IMR-90 (cell line): ENCODE data around the gene KLHL11. TPM values are rescaled to one million over a fixed set of nuclear protein-coding genes. Genes with fewer than 3 reads are reported as not detected.
A peak's percentile ranks its signal among the peaks of the same experiment; 100 is the strongest.

Source experiments
- ATAC-seq: fragments of 200-7000 bp; cut with Tn5 transposase; 2 replicates; pipeline ENCODE4 v1.9.1; 2020; ENCODE audit warnings: low read depth, mild to moderate bottlenecking, moderate library complexity
- Bru-seq: library from RNA; stranded (reverse); fragments of 400-500 nt; gene quantifications from one replicate; lab custom pipeline; 2021; lab: Mats Ljungman, UMichigan
- BruChase-seq, 2 experiments: library from RNA; stranded (reverse); fragments of 400-500 nt; gene quantifications; one replicate each; lab custom pipeline; 2021; lab: Mats Ljungman, UMichigan
- BruUV-seq: library from RNA; stranded (reverse); fragments of 400-500 nt; replicated peaks from 2 replicates; lab custom pipeline; 2021; lab: Mats Ljungman, UMichigan
- CTCF ChIA-PET: fragments of 300-600 bp; formaldehyde crosslinking; extraction: SDS; loops from one replicate; lab custom pipeline; 2021; ENCODE audit warnings: antibody characterized with exemption; lab: Yijun Ruan, JAX
- POLR2A ChIA-PET: fragments of 300-600 bp; sonication (Branson Sonifier 250); formaldehyde crosslinking; loops from one replicate; lab custom pipeline; 2022; ENCODE audit warnings: antibody characterized with exemption; ENCODE audit not compliant: unreplicated experiment; lab: Charles Lee
- DNase-seq: peaks from one replicate; pipeline ENCODE4 v3.0.0; 2013
- H2AFZ ChIP-seq: replicated peaks from 2 replicates; pipeline ENCODE3; 2013; ENCODE audit warnings: low read length, mild to moderate bottlenecking; ENCODE audit not compliant: poor library complexity
- H2AK5ac ChIP-seq: 2 replicates; pipeline ENCODE4 v1.6.1; 2013; ENCODE audit warnings: low read depth, low read length, inconsistent platforms
- H2AK9ac ChIP-seq: replicated peaks from 2 replicates; pipeline ENCODE3; 2013; ENCODE audit warnings: mild to moderate bottlenecking, low read depth, low read length, moderate library complexity; ENCODE audit not compliant: poor library complexity
- H2BK120ac ChIP-seq: 2 replicates; pipeline ENCODE4 v1.6.1; 2013; ENCODE audit warnings: low read depth, low read length, inconsistent platforms
- H2BK15ac ChIP-seq: 3 replicates; pipeline ENCODE4 v1.6.1; 2013; ENCODE audit warnings: low read depth, low read length, inconsistent platforms
- H2BK20ac ChIP-seq: 2 replicates; pipeline ENCODE4 v1.6.1; 2013; ENCODE audit warnings: low read depth, mild to moderate bottlenecking, inconsistent platforms, low read length, moderate library complexity
- H2BK5ac ChIP-seq: 2 replicates; pipeline ENCODE4 v1.6.1; 2013; ENCODE audit warnings: mild to moderate bottlenecking, low read depth, low read length, inconsistent platforms; ENCODE audit not compliant: poor library complexity, severe bottlenecking
- H3K14ac ChIP-seq: replicated peaks from 2 replicates; pipeline ENCODE4 v1.6.1; 2013; ENCODE audit warnings: low read depth, low read length, inconsistent platforms
- H3K18ac ChIP-seq: 2 replicates; pipeline ENCODE4 v1.6.1; 2013; ENCODE audit warnings: low read depth, low read length, control low read depth
- H3K23ac ChIP-seq: 2 replicates; pipeline ENCODE4 v1.6.1; 2013; ENCODE audit warnings: low read depth, low read length, inconsistent platforms
- H3K27ac ChIP-seq: 2 replicates; pipeline ENCODE4 v1.5.1; 2013; ENCODE audit warnings: mild to moderate bottlenecking, control low read depth, low read length; ENCODE audit not compliant: insufficient read depth
- H3K27me3 ChIP-seq: 2 replicates; pipeline ENCODE4 v1.6.1; 2013; ENCODE audit warnings: low read length; ENCODE audit not compliant: control insufficient read depth, insufficient read depth
- H3K36me3 ChIP-seq: 2 replicates; pipeline ENCODE4 v1.6.1; 2013; ENCODE audit warnings: low read length, mixed read lengths; ENCODE audit not compliant: control insufficient read depth, insufficient read depth
- H3K4ac ChIP-seq: 2 replicates; pipeline ENCODE4 v1.6.1; 2013; ENCODE audit warnings: low read depth, low read length, inconsistent platforms
- H3K4me1 ChIP-seq: 2 replicates; pipeline ENCODE4 v1.6.1; 2013; ENCODE audit warnings: low read length, mixed read lengths; ENCODE audit not compliant: control insufficient read depth, insufficient read depth
- H3K4me2 ChIP-seq: 2 replicates; pipeline ENCODE4 v1.6.1; 2013; ENCODE audit warnings: low read depth, mild to moderate bottlenecking, control low read depth, low read length, moderate library complexity
- H3K4me3 ChIP-seq: 2 replicates; pipeline ENCODE4 v1.5.1; 2013; ENCODE audit warnings: low read depth, mild to moderate bottlenecking, control low read depth, low read length, moderate library complexity; ENCODE audit not compliant: insufficient read depth
- H3K56ac ChIP-seq: 2 replicates; pipeline ENCODE4 v1.6.1; 2013; ENCODE audit warnings: low read length, inconsistent platforms; ENCODE audit not compliant: insufficient read depth; ENCODE audit errors: extremely low read depth
- H3K79me1 ChIP-seq, 2 experiments: 2 replicates each; pipeline ENCODE4 v1.6.1; 2013; ENCODE audit warnings: low read length in 2 of 2, inconsistent platforms in 1 of 2, low read depth in 1 of 2
- H3K9ac ChIP-seq: 2 replicates; pipeline ENCODE4 v1.6.1; 2013; ENCODE audit warnings: low read depth, low read length, control low read depth
- H3K9me1 ChIP-seq: 2 replicates; pipeline ENCODE4 v1.6.1; 2013; ENCODE audit warnings: low read length, inconsistent platforms; ENCODE audit not compliant: insufficient read depth
- H3K9me3 ChIP-seq: 2 replicates; pipeline ENCODE4 v1.6.1; 2013; ENCODE audit warnings: low read length; ENCODE audit not compliant: control insufficient read depth, insufficient read depth
- H4K20me1 ChIP-seq: 2 replicates; pipeline ENCODE4 v1.6.1; 2013; ENCODE audit warnings: low read length, inconsistent platforms; ENCODE audit not compliant: insufficient read depth
- H4K5ac ChIP-seq: 2 replicates; pipeline ENCODE4 v1.6.1; 2013; ENCODE audit warnings: mild to moderate bottlenecking, low read depth, low read length, control low read depth
- H4K8ac ChIP-seq, 2 experiments: 2 replicates each; pipeline ENCODE4 v1.6.1; 2013; ENCODE audit warnings: low read depth in 2 of 2, low read length in 2 of 2, control low read depth in 1 of 2, inconsistent platforms in 1 of 2
- H4K91ac ChIP-seq: 2 replicates; pipeline ENCODE4 v1.6.1; 2013; ENCODE audit warnings: low read depth, low read length, inconsistent platforms; ENCODE audit not compliant: insufficient read depth
- CEBPB ChIP-seq: IDR thresholded peaks from 2 replicates; pipeline ENCODE4 v1.6.1; 2012; ENCODE audit warnings: low read depth, low read length, improper control_type of control experiment
- MAFK ChIP-seq: IDR thresholded peaks from 2 replicates; pipeline ENCODE4 v1.6.1; 2012; ENCODE audit warnings: low read depth, low read length, improper control_type of control experiment
- MXI1 ChIP-seq: IDR thresholded peaks from 2 replicates; pipeline ENCODE4 v1.6.1; 2012; ENCODE audit warnings: low read depth, mild to moderate bottlenecking, low read length, moderate library complexity, borderline replicate concordance
- NFE2L2 ChIP-seq: fragments of 150-350 bp; IDR thresholded peaks from 2 replicates; pipeline ENCODE4 v1.6.1; 2016; ENCODE audit warnings: low read depth, mild to moderate bottlenecking, low read length
- POLR2A ChIP-seq: IDR thresholded peaks from 2 replicates; pipeline ENCODE4 v1.6.1; 2012; ENCODE audit warnings: mild to moderate bottlenecking, low read depth, low read length
- RAD21 ChIP-seq: IDR thresholded peaks from 2 replicates; pipeline ENCODE4 v1.6.1; 2012; ENCODE audit warnings: low read length, improper control_type of control experiment
- SMC3 ChIP-seq: fragments of 150-350 bp; IDR thresholded peaks from 2 replicates; pipeline ENCODE4 v1.6.1; 2016; ENCODE audit warnings: low read depth, mild to moderate bottlenecking, antibody characterized with exemption, low read length, moderate library complexity
- WGBS, 2 experiments: methylation state at CpG; one replicate each; pipeline versions ENCODE4 v1.1.5 to v1.1.7; 2013; ENCODE audit warnings: missing lambda C conversion rate in 2 of 2; ENCODE audit not compliant: insufficient read length in 1 of 2; ENCODE audit errors: extremely low coverage in 2 of 2; 5-methylcytosine and 5-hydroxymethylcytosine counted together
- dilution Hi-C: fragments of 300-500 bp; cut with HindIII; formaldehyde crosslinking; loops from one replicate; pipeline ENCODE4 v1.14.3; 2018; ENCODE audit warnings: low sequenced_read_pairs; ENCODE audit not compliant: unreplicated experiment
- in situ Hi-C: fragments of 300-500 bp; cut with MboI; formaldehyde crosslinking; loops from 3 replicates; pipeline ENCODE4 v1.14.3; 2019; ENCODE audit warnings: low sequenced_read_pairs, inconsistent platforms, mixed read lengths
- intact Hi-C: fragments of 100-400 bp; cut with micrococcal nuclease; formaldehyde crosslinking; loops from 2 replicates; pipeline ENCODE4 v1.10.0; 2022
- long read RNA-seq: library from polyadenylated mRNA; unstranded; transcript quantifications from one replicate; pipeline ENCODE4 v2.0.0, GENCODE V29; 2021; ENCODE audit not compliant: unreplicated experiment
- polyA plus RNA-seq, 3 experiments: library from polyadenylated mRNA; depleted of rRNA; stranded (reverse); fragments of >200 nt; gene quantifications; 2 replicates each; pipeline ENCODE4 v1.2.3, GENCODE V29; 2012; ENCODE audit warnings: low replicate concordance in 1 of 3
- total RNA-seq: library from RNA; depleted of rRNA; stranded (reverse); fragments of >200 nt; gene quantifications from 2 replicates; pipeline ENCODE4 v1.2.3, GENCODE V29; 2012; rRNA removed
- TF ChIP-seq, protein P1 (sequence below): conservative IDR thresholded peaks from 2 replicates; pipeline ENCODE4 v1.5.1; 2012; ENCODE audit warnings: mild to moderate bottlenecking, low read depth, low read length, improper control_type of control experiment
- TF ChIP-seq, protein P2 (sequence below): fragments of 150-350 bp; IDR thresholded peaks from 2 replicates; pipeline ENCODE4 v1.6.1; 2016; ENCODE audit warnings: low read depth, mild to moderate bottlenecking, low read length, moderate library complexity, borderline replicate concordance

The KLHL11 gene, protein sequence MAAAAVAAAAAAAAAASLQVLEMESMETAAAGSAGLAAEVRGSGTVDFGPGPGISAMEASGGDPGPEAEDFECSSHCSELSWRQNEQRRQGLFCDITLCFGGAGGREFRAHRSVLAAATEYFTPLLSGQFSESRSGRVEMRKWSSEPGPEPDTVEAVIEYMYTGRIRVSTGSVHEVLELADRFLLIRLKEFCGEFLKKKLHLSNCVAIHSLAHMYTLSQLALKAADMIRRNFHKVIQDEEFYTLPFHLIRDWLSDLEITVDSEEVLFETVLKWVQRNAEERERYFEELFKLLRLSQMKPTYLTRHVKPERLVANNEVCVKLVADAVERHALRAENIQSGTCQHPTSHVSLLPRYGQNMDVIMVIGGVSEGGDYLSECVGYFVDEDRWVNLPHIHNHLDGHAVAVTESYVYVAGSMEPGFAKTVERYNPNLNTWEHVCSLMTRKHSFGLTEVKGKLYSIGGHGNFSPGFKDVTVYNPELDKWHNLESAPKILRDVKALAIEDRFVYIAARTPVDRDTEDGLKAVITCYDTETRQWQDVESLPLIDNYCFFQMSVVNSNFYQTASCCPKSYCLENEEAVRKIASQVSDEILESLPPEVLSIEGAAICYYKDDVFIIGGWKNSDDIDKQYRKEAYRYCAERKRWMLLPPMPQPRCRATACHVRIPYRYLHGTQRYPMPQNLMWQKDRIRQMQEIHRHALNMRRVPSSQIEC
- total RNA-seq: 38.5 and 43.6 TPM in 2 replicates
- polyA plus RNA-seq (2012; rRNA removed): 3.5 and 4.1 TPM in 2 replicates
- polyA plus RNA-seq (2012; cell fraction: cytosol; rRNA removed): 1.5 TPM in 2 replicates
- 1.5 and 3.6 TPM in 2 replicates for polyA plus RNA-seq (2012; cell fraction: nucleus; rRNA removed; ENCODE audit: low replicate concordance)
- percentile 58 among the genes with signal in this experiment for Bru-seq, nascent RNA
- percentile 58 among the genes with signal in this experiment for BruChase-seq, experiment 1, labeled RNA remaining after a 6-hour chase
- BruChase-seq, experiment 2, labeled RNA remaining after a 2-hour chase: percentile 86 among the genes with signal in this experiment
- long read RNA-seq, partial matches to known transcripts: 0 of 2 reads
- long read RNA-seq, other reads (novel, unspliced or antisense): 2 of 2 reads

DNA sequence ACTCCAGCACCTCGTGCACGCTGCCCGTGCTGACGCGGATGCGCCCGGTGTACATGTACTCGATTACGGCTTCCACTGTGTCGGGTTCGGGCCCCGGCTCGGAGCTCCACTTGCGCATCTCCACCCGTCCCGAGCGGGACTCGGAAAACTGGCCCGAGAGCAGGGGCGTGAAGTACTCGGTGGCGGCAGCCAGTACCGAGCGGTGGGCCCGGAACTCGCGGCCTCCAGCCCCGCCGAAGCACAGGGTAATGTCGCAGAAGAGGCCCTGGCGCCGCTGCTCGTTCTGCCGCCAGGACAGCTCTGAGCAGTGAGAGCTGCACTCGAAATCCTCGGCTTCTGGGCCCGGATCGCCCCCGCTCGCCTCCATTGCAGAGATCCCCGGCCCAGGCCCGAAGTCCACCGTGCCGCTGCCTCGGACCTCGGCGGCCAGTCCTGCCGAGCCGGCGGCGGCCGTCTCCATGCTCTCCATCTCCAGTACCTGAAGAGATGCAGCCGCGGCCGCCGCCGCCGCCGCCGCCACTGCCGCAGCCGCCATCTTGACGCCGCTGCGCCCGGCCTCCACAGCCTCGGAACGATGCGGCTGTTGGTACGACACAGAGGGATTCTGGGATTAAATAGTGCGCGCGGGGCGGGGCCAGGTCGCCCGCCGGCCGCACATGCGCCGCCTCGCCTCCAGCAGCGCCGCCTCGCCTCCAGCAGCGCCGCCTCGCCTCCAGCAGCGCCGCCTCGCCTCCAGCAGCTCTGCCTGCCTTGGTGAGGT, at the start of gene KLHL11:
KLHL11 (minus strand) TSS at position 588 of the 760 bp plus-strand sequence; CDS start at position 535, 53 bp downstream.
- intact Hi-C loops (loop anchor here (2.0 to 5.0 kb wide), 2 partner anchors 52 to 128 kb away; partner anchors contain the start of gene FKBP10), in situ Hi-C loops (no loop called here), dilution Hi-C loops (no loop called here)
- H2BK20ac ChIP-seq: no peak within 1 kb of the TSS
- peak within 1 kb of the TSS; percentile 62 for H3K23ac ChIP-seq
- H3K4me3 ChIP-seq: peak within 1 kb of the TSS; percentile 83
- H3K27ac ChIP-seq: peak within 1 kb of the TSS; percentile 72
- H2BK5ac ChIP-seq: peak within 1 kb of the TSS; percentile 86
- BruUV-seq: no TSS peak
- peaks cover 19% of the 10 kb centered on the region for H3K36me3 ChIP-seq
- peak within 1 kb of the TSS; percentile 86 for H3K9ac ChIP-seq
- H2BK15ac ChIP-seq: no peak within 1 kb of the TSS
- DNase-seq (peak; percentile 85), ATAC-seq (peak; percentile 95)
- H3K9me1 ChIP-seq: peaks cover 7% of the 10 kb centered on the region; the same call in 1 of the 2 replicates
- H3K56ac ChIP-seq: peak within 1 kb of the TSS; percentile 46; the same call in 1 of the 2 replicates
- peak within 1 kb of the TSS; percentile 91 for H2AFZ ChIP-seq
- peak within 1 kb of the TSS; percentile 75 for H3K4ac ChIP-seq
- H3K27me3 ChIP-seq: no peaks in the 10 kb centered on the region
- peaks cover 41% of the 10 kb centered on the region for H4K20me1 ChIP-seq
- H3K14ac ChIP-seq: peak within 1 kb of the TSS; percentile 90
- H4K91ac ChIP-seq: peak within 1 kb of the TSS; percentile 55
- 0% methylated on average over 62 of the region's 90 CpGs; no CpG with 5 or more reads in 1 of the 2 experiments for WGBS, 2 experiments
- peak within 1 kb of the TSS; percentile 52 for H2AK5ac ChIP-seq
- H3K9me3 ChIP-seq: no peaks in the 10 kb centered on the region
- H3K4me2 ChIP-seq: peak within 1 kb of the TSS; percentile 100
- no peak within 1 kb of the TSS for H2BK120ac ChIP-seq
- H3K4me1 ChIP-seq: peaks cover 11% of the 10 kb centered on the region
- peak within 1 kb of the TSS; percentile 46 to 88; a peak in 3 of 4 replicates for H4K8ac ChIP-seq
- peaks cover 25 to 46% of the 10 kb centered on the region in 2 experiments for H3K79me1 ChIP-seq
- POLR2A ChIA-PET: interaction anchor here (0.6 kb wide), 2 partner anchors 705 to 1592 kb away, joined by 3 to 4 read pairs; no protein-coding TSS in a partner anchor
- H2AK9ac ChIP-seq: peak within 1 kb of the TSS; percentile 90
- peak within 1 kb of the TSS; percentile 57 for H4K5ac ChIP-seq
- CTCF ChIA-PET: interaction anchor here (0.6 kb wide), 1 partner anchor 36 kb away, joined by 5 read pairs; no protein-coding TSS in a partner anchor
- H3K18ac ChIP-seq: no peak within 1 kb of the TSS
- TF ChIP-seq, protein P1, sequence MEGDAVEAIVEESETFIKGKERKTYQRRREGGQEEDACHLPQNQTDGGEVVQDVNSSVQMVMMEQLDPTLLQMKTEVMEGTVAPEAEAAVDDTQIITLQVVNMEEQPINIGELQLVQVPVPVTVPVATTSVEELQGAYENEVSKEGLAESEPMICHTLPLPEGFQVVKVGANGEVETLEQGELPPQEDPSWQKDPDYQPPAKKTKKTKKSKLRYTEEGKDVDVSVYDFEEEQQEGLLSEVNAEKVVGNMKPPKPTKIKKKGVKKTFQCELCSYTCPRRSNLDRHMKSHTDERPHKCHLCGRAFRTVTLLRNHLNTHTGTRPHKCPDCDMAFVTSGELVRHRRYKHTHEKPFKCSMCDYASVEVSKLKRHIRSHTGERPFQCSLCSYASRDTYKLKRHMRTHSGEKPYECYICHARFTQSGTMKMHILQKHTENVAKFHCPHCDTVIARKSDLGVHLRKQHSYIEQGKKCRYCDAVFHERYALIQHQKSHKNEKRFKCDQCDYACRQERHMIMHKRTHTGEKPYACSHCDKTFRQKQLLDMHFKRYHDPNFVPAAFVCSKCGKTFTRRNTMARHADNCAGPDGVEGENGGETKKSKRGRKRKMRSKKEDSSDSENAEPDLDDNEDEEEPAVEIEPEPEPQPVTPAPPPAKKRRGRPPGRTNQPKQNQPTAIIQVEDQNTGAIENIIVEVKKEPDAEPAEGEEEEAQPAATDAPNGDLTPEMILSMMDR: no peak
- no peak for TF ChIP-seq CEBPB
- TF ChIP-seq, protein P2, sequence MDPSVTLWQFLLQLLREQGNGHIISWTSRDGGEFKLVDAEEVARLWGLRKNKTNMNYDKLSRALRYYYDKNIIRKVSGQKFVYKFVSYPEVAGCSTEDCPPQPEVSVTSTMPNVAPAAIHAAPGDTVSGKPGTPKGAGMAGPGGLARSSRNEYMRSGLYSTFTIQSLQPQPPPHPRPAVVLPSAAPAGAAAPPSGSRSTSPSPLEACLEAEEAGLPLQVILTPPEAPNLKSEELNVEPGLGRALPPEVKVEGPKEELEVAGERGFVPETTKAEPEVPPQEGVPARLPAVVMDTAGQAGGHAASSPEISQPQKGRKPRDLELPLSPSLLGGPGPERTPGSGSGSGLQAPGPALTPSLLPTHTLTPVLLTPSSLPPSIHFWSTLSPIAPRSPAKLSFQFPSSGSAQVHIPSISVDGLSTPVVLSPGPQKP: no peak
- TF ChIP-seq MXI1: peak; percentile 79; the same call in 1 of the 2 replicates
- peak; percentile 79 for TF ChIP-seq POLR2A
- TF ChIP-seq NFE2L2: no peak
- no peak for TF ChIP-seq MAFK
- no peak for TF ChIP-seq SMC3
- TF ChIP-seq RAD21: peak; percentile 10; the same call in 1 of the 2 replicates
